ENCODE results near the gene PRDM2.

PRDM2 gene

GRCh38 chr1:13813398-13814012, 113.5 kb downstream of the PRDM2 start:
- DNase-seq (ENCODE audit: low read depth), result no peak

- DNase-seq (ENCODE audit: low read depth), result no peak
Observed at GRCh38 chr1:13814131-13814530, 114.1 kb downstream of the PRDM2 start.

DNA sequence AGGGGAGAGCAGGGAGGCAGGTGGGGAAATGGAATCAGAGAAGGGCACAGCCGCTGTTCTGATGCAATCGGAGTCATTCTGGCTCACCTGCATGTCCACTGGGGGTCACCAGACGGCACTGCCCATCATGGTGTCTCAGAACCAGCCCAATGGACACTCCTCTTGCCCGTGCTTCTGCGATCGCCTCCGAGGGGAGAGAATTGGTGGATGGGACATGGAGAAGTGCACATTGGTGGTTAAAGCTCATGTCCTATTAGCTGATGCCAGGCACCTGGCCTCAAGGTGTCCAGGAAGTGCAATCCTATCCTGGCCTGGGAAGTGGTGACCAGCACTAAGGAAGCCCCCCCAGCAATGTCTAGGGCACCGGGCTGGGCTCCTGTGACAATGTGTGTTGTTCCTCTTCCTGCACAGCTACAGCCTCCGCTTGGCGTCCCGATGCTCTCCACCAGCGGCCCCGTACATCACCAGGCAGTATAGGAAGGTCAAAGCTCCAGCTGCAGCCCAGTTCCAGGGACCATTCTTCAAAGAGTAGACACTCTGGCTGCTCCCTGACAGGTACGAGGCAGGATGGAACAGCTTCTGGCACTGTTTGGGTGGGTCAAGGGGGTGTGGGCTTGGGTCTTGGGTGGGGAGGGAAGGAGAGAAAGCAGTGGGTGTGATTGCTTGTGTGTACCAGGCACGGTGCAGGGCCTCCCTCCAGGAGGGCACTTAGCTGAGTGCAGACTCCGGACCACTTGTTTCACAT, 116.2 kb downstream of the PRDM2 start:
- DNase-seq (ENCODE audit: low read depth), result no peak

GRCh38 chr1:13817906-13818305, 117.9 kb downstream of the PRDM2 start:
- DNase-seq (ENCODE audit: low read depth), result no peak

DNA sequence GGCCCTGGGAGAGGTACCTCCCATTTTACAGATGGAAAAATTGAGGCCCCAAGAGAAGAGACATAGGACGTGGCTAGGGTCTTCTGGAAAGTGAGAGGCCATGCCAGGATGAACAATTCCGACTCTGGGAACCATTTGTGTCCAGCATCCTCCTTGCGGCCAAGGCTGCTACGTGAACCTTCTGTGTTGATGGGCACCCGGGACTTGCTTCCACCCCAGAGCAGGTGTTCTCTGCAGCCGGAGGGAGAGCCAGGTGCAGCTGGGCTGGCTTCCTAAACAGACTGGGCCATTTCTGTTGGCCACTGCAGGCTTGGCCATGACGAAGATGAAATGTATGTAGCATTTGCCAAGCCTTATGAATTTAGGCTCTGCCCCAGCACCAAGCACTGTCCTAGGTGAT, 118.9 kb downstream of the PRDM2 start:
- no peak for DNase-seq (ENCODE audit: low read depth)

GRCh38 chr1:13819642-13820041, 119.7 kb downstream of the PRDM2 start:
- no peak for DNase-seq (ENCODE audit: low read depth)

DNA sequence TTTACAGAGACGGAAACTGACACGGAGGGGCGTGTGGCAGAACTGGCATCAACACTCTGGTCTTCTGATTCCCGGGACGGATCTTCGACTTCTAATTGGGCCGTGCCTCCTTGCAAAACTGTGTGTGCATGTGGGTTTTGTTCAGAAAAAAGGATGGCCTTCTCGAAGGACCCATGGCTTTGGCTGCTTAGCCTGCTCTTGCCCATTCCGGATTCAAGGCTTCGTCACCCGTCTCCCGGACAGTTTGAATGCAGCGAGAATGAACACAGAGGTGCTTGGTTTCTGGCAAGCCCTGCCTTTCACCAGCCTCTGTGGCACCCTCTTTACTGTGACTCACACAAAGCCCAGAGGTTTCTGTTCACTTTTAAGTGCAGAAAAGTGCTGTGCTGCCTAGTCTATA, 120.1 kb downstream of the PRDM2 start:
- DNase-seq (ENCODE audit: low read depth), result no peak

- DNase-seq (ENCODE audit: low read depth), result no peak
Observed at GRCh38 chr1:13820456-13820855, 120.5 kb downstream of the PRDM2 start.

GRCh38 chr1:13823126-13823880, 123.3 kb downstream of the PRDM2 start:
- DNase-seq (ENCODE audit: low read depth), result no peak

GRCh38 chr1:13823936-13824335, 123.9 kb downstream of the PRDM2 start:
- no peak for DNase-seq (ENCODE audit: low read depth)

DNA sequence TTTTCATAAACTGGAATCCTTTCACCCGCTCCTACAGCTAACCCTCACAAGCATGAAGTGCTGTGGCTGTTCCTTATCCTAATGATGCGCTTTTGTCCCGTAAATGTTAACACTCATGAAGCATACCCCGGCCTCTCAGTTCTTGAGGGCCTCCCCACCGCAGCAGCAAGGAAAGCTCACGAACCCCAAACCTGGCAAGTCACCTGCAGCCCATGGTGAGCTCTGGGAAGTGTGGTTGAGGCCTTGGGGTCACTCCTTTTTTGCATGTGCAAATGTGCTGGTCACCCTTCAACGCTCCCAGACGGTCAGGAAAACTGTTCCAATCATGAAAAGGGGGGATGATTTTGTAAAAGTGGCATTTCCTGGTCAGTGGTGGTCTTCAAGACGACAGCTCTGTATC, 124.6 kb downstream of the PRDM2 start:
- no peak for DNase-seq (ENCODE audit: low read depth)

- DNase-seq (ENCODE audit: low read depth), result no peak
Observed at GRCh38 chr1:13825033-13825432, 125.0 kb downstream of the PRDM2 start.

- DNase-seq (ENCODE audit: low read depth), result no peak
Observed at GRCh38 chr1:13826009-13826408, 126.0 kb downstream of the PRDM2 start.

DNA sequence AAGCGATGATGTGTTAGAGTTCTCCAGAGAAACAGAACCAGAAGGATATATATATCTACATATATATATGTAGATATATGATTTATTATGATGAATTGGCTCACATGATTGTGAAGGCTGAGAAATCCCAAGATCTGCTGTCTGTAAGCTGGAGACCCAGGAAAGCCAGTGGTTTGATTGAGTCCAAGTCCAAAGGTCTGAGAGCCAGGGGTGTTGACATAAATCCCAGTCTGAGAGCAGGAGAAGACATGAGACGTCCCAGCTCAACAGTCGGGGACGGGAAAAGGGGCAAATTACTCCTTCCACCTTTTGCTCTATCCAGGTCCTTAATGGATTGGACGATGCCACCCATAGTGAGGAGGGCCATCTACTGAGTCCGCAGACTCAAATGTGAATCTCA, 126.6 kb downstream of the PRDM2 start:
- DNase-seq (ENCODE audit: low read depth), result no peak

DNA sequence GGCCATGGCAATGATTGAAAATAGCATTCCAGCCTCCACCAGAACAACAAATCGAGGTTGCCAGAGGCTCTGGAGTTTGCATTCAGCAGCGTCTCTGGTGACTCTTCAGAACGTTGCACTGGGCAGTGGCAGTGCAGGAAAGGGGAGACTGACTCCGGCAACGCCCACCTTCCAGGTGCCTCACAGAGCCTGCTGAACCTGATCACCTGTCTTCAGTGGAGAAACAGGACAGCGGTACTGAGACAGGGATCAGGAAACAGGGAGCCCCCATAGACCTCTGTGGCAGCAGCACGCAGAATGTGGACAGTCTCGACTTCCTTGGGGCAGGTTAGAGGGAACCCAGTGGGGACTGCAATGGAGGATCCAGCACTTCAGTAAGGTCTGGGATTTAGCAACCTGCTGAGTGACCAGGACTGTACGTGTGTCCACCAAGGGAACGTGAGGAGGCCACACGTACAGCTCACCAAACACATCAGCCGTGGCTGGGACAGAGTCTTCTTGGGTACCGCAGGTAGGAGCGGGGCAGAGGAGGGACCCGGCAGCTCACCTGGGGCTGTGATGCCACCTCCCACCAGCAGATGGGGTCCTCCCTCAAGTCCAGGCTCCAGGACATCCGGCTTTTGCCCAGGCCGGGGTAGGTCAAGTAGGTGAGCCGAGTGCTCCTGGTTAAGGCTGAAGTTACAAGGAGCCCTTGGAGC, 128.6 kb downstream of the PRDM2 start:
- DNase-seq (ENCODE audit: low read depth), result no peak

DNA sequence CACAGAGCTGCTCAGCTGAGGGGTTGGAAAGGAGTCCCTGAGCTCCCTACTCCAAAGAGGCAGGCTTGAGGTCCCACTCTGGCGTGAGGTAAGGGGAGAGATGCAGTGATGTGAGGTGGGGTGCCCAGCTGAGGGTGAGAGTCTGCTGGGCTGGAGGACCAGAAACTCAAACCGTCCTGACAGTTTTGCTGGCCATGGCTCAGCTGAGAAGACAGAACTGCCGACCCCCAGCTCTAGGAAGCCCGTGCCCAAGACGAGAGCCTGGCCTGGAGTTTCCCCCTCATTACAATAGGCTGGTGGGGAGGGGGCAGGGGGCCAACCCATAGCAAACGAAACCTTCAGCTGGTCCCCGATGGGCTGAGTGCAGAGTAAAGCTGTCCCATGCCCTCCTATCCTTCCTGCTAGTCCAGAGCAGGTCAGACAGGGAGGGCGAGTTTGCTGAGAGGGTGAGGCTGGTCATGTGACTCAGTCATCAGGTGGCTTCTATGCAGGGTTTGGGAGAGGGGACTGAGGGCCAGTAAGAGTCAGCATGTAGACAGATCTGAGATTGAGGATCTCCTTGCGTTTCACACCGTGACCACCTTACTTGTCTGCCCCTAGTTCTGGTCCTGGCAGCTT, 129.3 kb downstream of the PRDM2 start:
- DNase-seq (ENCODE audit: low read depth), result no peak

- DNase-seq (ENCODE audit: low read depth), result no peak
Observed at GRCh38 chr1:13830170-13830569, 130.2 kb downstream of the PRDM2 start.

DNA sequence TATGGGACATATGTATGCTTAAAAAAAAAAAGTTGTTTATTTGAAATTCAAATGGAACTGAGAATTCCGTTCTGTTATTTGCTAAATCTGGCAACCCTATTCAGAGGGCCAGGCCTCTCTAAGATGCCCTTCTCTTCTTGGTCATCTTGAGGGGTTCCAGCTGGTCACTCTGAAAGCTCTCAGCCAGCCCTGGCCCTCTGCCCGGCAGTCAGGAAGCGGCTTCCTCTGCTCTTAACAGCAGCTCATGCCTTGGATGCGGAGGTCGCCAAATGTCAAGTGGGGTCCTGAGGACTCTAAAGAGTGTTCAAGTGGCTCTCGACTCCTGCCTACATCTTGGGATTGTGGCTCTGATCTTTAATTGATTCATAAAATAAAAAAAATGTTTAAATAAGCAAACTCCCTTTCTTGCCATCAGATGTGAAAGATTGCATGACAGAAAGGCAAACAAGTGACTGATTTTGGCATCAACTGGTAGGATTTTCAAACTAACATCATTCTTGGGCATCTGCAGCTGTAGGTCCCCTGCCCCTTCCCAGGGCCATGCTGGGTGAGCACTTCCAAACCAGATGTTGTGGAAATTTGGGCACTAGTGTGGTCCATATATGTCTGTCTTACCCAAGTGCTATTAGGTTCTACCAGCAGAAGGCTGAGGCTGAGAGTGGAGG, 130.8 kb downstream of the PRDM2 start:
- DNase-seq (ENCODE audit: low read depth), result no peak

DNA sequence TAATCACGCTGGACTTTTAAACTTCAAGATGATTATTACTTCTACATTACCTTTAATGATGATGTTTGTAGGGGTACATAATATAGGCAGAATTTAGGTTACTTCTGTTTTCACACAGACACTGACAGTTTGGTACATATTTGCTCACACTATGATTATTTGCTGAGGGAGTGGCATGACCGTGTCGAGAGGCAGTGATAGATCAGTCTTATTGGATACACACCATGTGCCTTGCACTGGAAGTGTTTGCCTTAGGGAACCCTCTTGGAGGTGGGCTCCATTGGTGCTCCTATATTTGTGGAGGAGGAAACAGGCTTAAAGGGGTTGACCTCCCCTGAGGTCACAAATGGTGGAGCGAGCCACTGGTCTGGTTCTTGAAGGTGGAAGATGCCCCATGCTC, 132.1 kb downstream of the PRDM2 start:
- no peak for DNase-seq (ENCODE audit: low read depth)

- no peak for DNase-seq (ENCODE audit: low read depth)
Observed at GRCh38 chr1:13832536-13832935, 132.5 kb downstream of the PRDM2 start.

DNA sequence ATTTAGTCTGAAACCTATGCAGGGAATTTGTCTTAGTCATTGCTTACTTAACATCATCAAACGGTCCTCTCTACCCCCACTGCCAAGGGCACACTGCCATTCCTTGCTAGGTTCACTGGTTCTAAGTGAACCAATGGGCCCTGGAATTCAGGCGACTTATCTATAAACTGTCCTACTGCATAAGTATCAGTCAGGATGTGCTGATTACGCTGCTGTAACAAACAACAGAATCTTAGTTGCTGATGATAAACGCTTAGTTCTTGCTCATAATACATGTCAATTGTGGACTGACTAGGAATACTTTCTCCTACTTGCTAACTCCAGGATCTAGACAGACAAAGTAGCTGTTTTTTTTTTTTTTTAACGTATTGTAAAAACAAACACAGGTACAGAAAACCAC, 136.1 kb downstream of the PRDM2 start:
- no peak for DNase-seq (ENCODE audit: low read depth)

- DNase-seq (ENCODE audit: low read depth), result no peak
Observed at GRCh38 chr1:13836631-13837030, 136.6 kb downstream of the PRDM2 start.

Measured in stimulated activated CD8-positive, alpha-beta memory T cell treated with anti-CD3 and anti-CD28 coated beads, Interleukin-7, amount 100 ng/mL, for 24 hours (primary cell).